Stimulated activated CD4-positive, alpha-beta T cell treated with anti-CD3 and anti-CD28 coated beads, Interleukin-4, amount 100 ng/mL, for 1 hour (primary cell): Measurements from ENCODE around the gene HPSE.
A peak's percentile ranks its signal among the peaks of the same experiment; 100 is the strongest.
"Not testable (repeated sequence)": the region's sequence is repeated elsewhere in the genome, so short reads cannot be mapped to it uniquely, and the experiment has no call there.

Source experiments
- DNase-seq: peaks from one replicate; pipeline ENCODE4 v3.0.0-alpha.2; 2020

Gene HPSE

GRCh38 chr4:83281307-83281706, 53.3 kb downstream of the HPSE start:
- no peak for DNase-seq

- no peak for DNase-seq
These were observed 58.2 kb downstream of the HPSE start for GRCh38 chr4:83276299-83277040.

- DNase-seq: not testable (repeated sequence)
These were observed 60.7 kb downstream of the HPSE start for GRCh38 chr4:83273926-83274325.

- DNase-seq: no peak
These were observed 61.7 kb downstream of the HPSE start for GRCh38 chr4:83272900-83273299.

DNA sequence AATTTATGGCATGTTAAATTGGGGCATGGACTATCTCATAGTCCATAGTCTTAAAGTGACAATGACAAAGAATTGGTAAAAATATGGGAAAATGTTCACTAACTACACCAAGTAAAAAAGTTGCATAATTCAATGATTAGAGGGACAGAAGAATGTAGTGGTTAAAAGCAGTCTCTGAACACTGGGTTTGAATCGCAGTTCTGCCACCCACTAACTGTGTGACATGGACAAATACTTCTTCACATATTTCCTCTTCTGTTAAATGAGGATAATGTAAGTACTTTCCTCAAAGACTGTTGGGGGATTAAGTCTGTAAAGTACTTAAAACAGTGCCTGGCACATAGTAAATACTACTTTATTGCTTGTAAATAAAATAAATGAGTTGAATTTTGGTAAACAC, 65.4 kb downstream of the HPSE start:
- DNase-seq: no peak

DNA sequence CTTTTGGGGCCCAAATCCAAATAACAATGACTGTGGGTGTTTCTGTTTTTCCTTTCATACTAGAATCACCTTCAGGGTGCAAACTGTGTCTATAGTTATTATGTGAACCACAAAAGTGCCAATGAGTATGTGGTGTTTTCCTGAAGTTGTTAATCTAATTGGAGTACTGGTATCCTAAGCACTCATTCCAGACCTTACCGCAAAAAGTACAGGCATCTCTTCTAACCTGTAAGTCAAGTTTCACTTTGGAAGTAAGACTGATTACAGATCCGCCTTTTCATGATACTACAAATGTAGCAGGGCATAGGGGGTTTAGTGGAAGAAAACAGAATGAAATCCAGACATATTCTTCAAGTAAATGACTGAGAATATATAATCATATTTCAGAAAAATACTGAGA, 66.2 kb downstream of the HPSE start:
- no peak for DNase-seq

DNA sequence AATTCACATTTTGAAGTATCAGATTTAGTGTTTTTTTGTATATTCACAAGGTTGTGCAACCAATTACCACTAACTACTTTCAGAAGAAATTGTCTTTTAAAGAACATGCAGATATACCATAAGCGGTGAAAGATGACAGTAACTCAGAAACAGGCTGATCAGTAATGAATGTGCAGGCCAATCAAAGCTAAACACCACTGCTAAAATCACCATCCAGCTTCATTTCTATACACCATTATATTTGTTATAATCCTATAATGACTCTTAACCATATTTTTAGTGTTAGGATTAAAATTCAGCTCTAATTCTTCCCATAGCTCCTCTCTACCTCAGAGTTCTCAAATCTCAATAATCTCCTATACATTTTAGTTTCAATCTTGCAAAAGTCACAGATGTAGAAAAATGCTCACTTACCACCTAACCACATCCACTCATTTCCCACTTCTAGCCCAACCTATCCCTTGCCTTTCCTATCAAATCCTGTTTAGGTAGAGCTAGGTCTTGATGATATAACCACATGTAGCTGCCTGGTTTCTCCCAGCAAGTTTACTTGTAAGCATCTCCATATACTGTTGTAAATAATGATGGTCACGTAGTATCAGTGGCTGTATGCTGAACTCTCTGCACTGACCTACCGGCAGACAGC, 66.7 kb downstream of the HPSE start:
- DNase-seq: no peak

- no peak for DNase-seq
These were observed 67.4 kb downstream of the HPSE start for GRCh38 chr4:83267121-83267829.

DNA sequence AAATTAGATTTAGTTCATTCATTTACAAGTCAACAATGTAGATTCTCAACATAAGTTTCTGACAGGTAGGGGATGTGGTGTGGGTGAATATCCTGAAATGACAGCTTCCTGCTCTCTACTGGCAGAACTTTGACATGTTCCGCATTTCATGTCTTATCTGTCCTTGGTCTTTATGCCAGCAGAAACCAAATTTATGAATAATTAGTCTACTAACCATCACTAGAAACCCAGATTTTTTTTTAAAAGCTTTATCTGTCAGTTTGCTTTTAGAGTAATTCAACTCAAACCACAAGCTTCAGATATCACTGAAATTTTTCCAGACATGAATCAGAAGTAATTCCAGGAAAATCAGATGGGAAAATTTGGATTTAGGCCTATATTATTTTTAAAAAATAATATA, 68.0 kb downstream of the HPSE start:
- DNase-seq: no peak

GRCh38 chr4:83263106-83263505, 71.5 kb downstream of the HPSE start:
- no peak for DNase-seq

GRCh38 chr4:83262682-83263081, 72.0 kb downstream of the HPSE start:
- DNase-seq: no peak

GRCh38 chr4:83261307-83261706, 73.3 kb downstream of the HPSE start:
- DNase-seq: no peak

DNA sequence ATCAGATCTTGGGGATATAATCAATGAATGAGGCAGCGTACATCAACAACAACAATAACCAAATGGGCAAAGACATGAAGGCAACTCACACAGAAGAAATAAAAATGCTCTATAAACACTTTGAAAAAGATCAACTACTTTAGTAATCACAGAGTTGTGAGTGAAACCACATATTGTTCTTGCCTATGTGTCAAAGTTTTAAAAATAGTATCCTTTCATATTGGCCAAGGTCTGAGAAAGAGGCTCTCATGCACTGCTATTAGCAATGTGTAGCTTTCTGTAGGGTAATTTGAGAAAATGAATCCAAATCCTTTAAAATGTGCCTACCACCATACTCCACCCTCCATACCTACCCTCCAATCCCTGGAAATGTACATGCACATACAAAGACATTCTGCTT, 75.1 kb downstream of the HPSE start:
- DNase-seq: no peak

DNA sequence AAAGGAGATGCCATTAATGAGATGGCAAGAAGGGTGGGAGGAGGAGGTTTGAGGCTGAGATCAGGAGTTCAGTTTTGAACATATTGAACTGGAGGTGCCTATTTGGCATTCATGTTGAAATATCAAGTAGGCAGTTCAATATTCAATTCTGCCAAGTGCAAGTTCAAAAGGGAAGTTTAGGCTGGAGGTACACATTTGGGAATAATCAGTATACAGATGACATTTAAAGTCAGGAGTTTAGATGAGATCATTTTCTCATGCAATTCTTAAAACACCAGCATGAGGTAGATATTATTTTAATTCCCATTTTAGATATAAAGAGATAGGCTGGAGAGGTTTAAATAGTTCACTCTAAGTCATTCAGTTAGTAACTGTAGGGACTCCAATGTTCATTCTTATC, 76.2 kb downstream of the HPSE start:
- no peak for DNase-seq

- no peak for DNase-seq
These were observed 76.8 kb downstream of the HPSE start for GRCh38 chr4:83257811-83258210.

DNA sequence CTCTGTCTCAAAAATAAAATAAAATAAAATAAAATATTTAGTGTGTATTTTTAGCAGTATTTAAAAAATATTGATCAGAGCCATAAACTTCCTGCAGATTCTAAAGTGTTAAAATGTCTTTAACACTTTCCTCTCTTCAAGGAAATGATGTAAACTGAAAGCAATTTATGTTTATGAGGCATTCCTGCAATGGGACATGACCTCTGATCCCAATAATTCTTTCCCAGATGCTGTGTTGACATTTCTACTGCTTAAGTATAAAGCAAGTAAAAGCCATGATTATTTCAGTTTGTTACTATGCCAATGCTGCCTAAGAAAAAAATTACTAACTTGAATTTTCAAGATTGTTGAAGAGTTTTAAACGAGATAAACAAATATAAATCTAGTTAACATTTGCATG, 79.1 kb downstream of the HPSE start:
- DNase-seq: no peak

DNA sequence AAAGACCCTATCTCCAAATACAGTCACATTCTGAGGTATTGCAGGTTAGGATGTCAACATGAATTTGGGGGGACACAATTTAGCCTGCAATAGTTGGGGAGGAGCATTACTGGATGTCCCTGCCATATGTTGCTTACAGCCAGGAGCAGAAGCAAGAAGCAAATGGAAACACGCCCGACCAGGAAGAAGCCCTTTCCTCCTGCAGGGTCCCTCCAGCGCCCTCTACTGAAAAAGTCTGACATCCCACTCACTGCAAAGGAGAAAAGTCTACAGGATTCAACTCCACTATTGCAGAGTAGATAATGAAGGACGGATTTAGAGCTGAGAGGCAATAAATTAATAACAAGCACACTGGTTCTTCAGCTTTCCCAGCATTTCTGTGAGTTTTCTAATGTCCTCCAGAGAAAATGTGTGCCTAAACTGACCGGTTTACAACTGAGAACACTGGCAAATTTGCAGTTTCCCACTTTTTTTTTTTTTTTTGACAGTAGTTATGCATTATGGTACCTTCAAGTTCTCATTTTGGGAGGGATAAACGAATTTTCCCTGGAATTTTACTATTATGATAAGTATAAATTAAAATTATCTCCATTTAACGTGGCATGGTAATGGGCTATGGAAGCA, 81.8 kb downstream of the HPSE start:
- DNase-seq: peak; percentile 58

- no peak for DNase-seq
These were observed 83.2 kb downstream of the HPSE start for GRCh38 chr4:83251447-83251830.

- DNase-seq: no peak
These were observed 83.8 kb downstream of the HPSE start for GRCh38 chr4:83250687-83251446.

DNA sequence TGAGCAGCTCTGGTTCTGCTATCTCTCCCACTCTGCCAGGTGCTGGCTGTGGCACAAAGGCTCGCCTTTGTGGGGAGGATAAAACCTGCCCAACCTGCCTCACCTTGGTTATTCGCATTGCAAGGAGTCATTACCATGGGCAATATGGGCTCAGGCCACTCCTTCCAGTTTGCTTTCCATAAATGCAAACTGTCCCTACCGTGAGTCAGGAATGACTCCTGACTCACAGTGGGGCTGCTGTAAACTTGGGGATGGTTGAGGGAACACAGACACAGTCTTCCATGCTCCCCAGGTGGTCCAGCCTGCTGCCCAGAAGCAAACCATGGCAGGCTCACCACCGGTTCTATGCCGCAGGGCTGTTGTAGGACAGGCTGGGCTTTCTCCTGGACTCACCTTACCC, 86.2 kb downstream of the HPSE start:
- no peak for DNase-seq

- DNase-seq: no peak
These were observed 87.0 kb downstream of the HPSE start for GRCh38 chr4:83247415-83248357.
